Stimulated activated CD8-positive, alpha-beta memory T cell treated with anti-CD3 and anti-CD28 coated beads, Interleukin-7, amount 100 ng/mL, for 1 hour (primary cell): ENCODE measurements around the gene LRCH1.

Experiments
- DNase-seq, 2 donors: peaks; one replicate each; pipeline ENCODE4 v3.0.0-alpha.2; 2020; ENCODE audit warnings: low read depth in 2 of 2

Gene LRCH1

GRCh38 chr13:46638262-46638661, 85.3 kb downstream of the LRCH1 start:
- no peak for DNase-seq

- no peak for DNase-seq
These were observed 86.3 kb downstream of the LRCH1 start for GRCh38 chr13:46639033-46639981.

GRCh38 chr13:46640843-46641242, 87.9 kb downstream of the LRCH1 start:
- DNase-seq = no peak

DNA sequence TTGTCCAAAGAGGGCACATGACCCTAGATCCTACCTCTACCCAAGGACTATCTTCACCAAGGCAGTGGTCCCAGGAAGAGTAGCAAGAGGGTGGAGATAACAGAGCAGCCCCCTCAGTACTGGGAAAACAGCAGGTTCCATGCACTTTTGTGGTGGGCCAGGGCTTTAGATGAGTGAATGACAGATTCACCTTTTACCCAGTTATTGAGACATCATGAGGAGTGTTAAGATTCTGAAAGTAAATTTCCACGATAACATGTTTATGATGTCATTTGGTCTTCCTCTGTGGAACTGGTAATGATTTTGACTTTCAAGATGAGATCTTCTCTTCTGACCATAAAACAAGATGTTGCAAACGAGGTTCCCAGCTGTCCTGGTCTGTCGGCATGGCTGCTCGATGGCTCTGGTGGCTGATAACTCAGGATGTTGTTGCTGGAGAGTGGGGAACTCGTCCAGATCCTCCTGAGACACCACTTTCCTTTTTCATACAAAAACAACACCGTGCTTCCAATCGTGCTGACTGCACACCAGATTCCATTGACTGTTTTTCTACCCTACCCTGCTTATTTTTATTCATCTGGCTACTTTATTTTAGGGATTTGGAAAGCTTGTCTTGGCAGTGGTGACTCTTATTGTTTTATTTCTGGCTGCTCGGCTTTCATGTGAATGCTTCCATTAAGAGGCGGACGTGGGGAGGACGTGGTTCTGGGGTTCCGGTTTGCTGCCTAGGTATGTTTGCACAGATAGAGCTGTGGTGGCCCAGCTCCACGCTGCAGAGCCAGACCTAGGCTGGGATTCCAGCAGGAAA, 88.5 kb downstream of the LRCH1 start:
- no peak for DNase-seq

- DNase-seq = no peak
These were observed 89.3 kb downstream of the LRCH1 start for GRCh38 chr13:46642254-46642653.

DNA sequence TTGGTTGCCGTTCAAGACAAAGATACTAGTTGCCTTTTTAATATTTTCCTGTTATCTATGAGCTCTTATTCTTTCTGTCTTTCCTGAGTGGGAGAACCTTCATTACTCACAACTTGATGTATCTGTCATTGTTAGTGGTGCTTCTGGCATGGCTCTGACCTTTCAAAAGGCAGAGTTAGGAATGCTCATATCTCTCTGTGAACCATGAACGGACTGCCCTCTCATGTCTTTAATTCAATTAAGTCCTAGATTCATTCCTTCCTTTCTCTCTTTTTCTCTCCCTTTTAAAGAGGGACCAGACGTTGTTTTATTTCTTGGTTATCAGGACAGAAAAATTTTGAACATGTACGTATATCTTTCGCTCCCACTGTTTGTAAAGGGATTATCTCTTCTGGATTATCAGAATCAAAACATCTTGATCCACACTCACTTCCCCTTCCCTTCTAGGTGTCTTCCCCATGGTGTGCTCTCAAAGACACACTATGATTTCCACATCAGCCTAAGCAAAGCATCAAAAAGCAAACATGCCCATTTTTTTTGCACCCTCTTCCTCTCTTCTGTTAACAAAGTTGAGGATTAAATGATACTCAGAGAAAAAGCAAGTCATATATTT, 90.3 kb downstream of the LRCH1 start:
- no peak for DNase-seq

DNA sequence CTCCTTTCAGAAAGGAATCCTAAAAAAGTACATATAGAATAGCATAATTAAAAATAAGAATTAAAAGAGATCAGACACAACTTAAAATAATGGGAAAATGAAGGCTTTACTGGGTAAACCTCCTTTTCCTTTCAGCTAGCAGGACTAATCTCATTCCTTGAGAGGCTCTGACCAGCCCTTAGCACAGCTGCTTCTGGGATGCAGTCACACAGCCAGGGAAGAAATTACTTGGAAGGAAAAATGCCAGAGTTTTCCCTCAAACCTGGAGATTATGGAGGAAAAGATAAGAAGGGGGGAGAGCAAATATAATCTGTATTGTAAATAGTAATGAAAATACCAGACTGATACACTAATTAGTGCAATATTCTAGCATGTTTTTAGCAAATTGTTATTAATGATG, 91.8 kb downstream of the LRCH1 start:
- DNase-seq = no peak

DNA sequence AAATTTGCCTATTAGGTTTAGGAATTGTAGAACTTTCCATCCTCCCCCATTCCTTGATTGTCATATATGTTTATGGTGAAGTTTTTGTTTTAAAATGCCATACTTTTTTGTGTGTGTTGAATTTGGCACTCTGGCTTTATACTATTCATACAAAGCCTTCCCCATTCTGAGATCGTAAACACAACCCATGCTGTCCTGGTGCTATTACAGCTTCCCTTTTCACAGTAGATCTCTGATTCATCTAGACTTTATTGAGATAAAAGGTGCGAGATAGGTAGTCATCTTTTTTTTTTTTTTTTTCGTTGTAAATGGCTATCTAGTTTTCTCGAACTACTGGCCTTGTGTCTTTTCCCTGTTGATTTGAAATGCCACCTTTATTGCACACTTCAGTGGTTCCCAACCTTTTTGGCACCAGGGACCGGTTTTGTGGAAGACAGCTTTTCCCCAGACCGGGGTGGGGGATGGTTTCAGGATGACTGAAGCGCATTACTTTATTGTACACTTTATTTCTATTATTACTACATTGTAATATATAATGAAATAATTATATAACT, 94.6 kb downstream of the LRCH1 start:
- no peak for DNase-seq

- DNase-seq = no peak
These were observed 95.2 kb downstream of the LRCH1 start for GRCh38 chr13:46648166-46648607.

DNA sequence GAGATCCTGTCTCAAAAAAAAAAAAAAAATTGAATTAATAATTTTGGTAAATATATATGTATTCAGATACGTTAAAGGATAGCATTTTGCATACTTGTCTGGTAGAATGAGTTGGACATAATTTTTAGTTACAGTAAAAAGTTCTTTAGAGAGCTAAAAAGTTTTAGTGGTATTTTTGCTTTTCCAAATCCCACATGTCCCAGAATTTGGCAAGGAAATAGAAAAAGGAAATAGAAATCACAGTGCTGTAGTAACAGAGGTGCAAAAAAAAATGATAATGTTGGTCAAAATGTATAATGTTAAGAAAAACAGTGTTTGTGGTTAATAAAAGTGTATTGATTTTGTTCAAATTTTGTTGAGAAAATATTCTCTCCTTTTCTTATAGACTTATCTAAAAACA, 96.8 kb downstream of the LRCH1 start:
- no peak for DNase-seq

- no peak for DNase-seq
These were observed 102.0 kb downstream of the LRCH1 start for GRCh38 chr13:46654951-46655350.

DNA sequence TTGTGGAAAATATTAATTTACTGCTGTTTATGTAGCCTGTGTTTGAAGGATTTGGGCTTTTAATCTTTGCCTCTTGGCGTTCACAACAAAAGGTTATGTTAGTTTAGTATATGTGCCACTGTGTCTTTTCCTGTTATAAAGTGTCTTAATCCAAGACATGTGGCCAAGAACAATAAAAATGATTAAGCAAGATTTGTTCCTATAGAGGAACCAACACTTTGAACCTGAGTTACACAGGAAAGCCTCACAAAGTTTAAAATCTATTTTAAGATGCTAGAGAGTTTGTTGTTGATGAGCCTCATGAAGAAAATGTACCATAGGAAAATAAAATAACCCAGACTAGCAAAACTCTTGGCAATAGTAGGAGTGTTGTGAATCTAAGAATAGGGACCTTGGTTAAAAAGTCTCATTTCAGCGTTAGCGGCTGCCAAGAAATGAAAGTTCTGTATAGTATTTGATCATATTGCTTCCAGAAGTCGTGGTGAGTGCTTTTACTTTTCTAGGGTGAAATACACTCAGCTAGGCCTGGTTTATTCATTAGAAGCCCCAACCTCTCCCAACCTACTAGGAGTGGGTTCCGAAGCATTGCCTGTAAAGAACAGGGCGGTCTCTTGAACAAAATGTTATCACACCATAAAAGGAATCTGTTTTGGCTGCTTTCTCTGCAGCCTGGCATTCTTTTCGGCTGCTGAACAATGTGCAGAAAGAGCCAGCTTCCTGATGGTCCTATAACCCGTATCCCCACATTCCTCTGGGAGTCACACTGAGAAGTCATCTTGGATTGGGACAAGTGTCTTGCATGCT, 102.6 kb downstream of the LRCH1 start:
- no peak for DNase-seq

GRCh38 chr13:46656786-46657185, 103.8 kb downstream of the LRCH1 start:
- no peak for DNase-seq

DNA sequence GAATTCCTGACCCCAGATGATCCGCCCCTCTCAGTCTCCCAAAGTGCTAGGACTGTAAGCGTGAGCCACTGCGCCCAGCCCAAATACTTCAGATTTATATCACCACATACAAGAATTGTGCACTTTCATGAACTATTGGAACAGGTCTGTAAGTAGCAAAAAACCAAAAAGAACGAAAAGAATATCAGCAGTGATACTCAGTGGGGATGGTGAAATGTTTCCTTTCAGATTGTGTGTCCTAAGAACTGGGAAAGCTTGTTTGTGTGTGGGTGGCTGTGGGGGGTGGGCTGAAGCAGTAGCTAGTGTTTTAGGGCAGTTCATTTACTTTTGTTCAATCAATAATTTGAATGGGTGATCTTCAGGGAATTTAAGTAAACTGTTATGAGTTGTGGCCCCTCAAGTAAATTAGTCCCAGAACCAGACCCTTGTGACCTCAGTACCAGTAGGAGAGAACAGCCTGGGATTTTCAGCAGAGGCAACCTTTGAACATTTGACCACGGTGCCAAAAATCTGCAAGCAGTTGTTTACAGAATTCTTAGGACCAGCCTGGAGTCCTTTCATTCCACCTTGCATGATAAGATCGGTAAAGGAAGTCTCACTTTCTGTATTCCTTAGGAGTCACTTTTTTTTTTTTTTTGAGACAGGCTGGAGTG, 106.6 kb downstream of the LRCH1 start:
- DNase-seq = no peak

DNA sequence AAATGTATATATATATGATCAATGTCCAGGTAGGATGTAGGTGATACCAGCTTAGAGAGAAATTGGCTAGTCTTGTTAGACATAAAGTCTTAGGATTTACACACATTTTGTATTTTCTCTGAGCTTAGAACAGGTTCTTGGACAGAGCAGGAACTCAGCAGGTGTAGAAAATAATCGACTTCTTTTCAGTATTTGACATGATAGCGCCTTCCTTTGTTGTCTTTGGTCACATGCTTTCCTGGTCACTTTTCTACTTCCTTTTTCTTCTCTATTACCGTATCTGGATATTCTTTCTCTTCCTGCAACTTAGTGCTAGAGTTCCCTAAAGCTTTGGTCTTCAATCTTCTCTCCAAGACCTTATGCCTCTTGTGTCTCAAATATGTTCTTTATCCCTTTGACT, 107.4 kb downstream of the LRCH1 start:
- DNase-seq = no peak

- DNase-seq = no peak
These were observed 107.9 kb downstream of the LRCH1 start for GRCh38 chr13:46660857-46661256.

DNA sequence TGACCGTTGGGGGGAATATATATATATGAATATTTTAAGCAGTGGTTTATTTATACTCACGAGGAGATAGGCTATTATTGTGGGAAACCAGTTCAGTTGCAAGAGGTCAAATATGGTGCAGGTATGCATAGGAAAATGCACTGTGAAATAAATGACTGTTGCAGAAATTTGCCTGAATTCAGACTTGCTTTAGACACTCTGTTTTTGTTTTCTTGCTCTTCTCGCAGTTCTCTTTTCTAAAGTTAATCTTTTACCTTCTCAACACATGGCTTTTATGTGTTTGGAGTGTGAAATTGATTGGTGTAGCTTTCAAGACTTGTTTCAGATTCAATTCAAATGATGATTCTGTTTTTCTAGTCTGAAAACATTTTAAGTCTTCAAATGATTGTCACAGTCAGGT, 109.7 kb downstream of the LRCH1 start:
- DNase-seq = no peak

- DNase-seq = no peak
These were observed 110.5 kb downstream of the LRCH1 start for GRCh38 chr13:46663206-46664037.

DNA sequence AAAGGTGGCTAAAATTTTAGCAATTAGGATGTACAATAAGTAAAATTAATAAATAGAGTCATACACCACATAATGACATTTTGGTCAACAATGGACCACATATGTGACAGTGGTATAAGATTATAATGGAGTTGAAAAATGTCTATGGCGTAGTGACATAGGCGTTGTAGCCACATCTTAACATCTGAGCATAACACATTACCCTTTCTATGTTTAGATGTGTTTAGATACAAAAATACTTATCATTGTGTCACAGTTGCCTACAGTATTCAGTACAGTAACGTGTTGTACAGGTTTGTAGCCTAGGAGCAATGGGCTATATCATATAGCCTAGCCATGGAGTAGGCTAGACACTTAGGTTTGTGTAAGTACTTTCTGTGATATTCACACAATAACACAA, 111.2 kb downstream of the LRCH1 start:
- DNase-seq = no peak

GRCh38 chr13:46665248-46665632, 112.3 kb downstream of the LRCH1 start:
- no peak for DNase-seq
